ENCODE measurements around the gene PNPLA1.

DNA sequence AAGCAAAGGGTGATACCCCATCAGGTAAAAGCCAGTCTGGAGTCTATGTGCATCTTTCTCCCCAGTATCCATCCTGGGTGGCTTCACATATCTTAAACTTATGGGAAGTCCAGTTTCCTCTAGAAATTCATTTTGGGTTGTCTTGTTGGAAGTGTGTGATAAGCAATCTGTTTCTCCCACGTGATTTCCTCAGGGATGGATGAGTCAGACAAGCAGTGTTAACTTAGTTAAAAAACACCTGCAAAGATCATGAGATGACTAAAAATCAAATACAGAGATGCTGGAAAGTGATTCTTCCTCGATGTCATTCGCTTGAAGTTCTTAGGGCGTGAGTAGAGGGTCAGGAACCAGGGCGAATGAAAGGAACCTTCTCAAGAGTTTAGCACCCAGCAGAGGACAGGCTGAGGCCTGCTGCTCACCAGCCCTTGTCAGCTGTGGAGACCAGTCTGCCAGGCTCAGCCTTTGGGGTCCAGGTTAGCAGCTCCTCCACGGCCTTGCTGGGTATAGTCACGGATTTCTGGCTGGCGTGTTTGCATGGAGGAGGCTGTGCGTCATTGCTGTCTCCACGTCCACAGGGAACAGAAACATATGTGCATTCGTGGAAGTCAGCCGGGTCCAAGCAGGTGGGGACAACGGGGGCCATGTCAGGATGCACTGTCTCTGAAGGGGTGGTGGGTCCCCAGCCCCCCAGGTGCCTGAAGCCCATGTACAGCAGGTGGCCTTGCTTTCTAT is 2.8 kb upstream of the PNPLA1 start:
- TF ChIP-seq BMI1 (IDR thresholded peaks at IDR 0.05; ENCODE audit: borderline replicate concordance) (no peak), EP300 (IDR thresholded peaks at IDR 0.05; ENCODE audit: borderline replicate concordance in 1 of 2, control insufficient read depth in 1 of 2, low read depth in 2 of 2, low read length in 2 of 2) (no peak), CREB1 (IDR thresholded peaks at IDR 0.05; ENCODE audit: low read depth) (no peak)
